A549 (cell line): ENCODE measurements around the gene GOLGA8B. TPM values are rescaled to one million over a fixed set of nuclear protein-coding genes. Genes with fewer than 3 reads are reported as not detected.
A peak's percentile ranks its signal among the peaks of the same experiment; 100 is the strongest.
"Not testable (repeated sequence)": the region's sequence is repeated elsewhere in the genome, so short reads cannot be mapped to it uniquely, and the experiment has no call there.

Experiments
- ATAC-seq, 2 experiments: fragments of 200-7000 bp in 1 of 2; fragments of >200 bp in 1 of 2; cut with Nextera tagmentation in 1 of 2; cut with Tn5 transposase in 1 of 2; 3 replicates each; pipeline versions ENCODE4 v1.8.0 to v1.9.1; 2018 to 2020; ENCODE audit warnings: mild to moderate bottlenecking in 1 of 2, moderate library complexity in 1 of 2
- CTCF ChIA-PET: fragments of 300-600 bp; sonication (Branson Sonifier 250); formaldehyde crosslinking; extraction: SDS; loops from one replicate; lab custom pipeline; 2021; ENCODE audit warnings: antibody characterized with exemption, inconsistent platforms; lab: Yijun Ruan, JAX
- POLR2A ChIA-PET: fragments of 350-600 bp; formaldehyde crosslinking; extraction: SDS; loops from one replicate; lab custom pipeline; 2021; ENCODE audit warnings: antibody characterized with exemption, inconsistent platforms; lab: Yijun Ruan, JAX
- DNase-seq, 2 experiments: peaks; one replicate each; pipeline versions ENCODE4 v3.0.0 to v3.0.0-alpha.2; 2011 to 2016; ENCODE audit warnings: low read depth in 1 of 2, low spot score in 1 of 2
- FAIRE-seq: peaks from 2 replicates; lab custom pipeline; 2011; peaks lifted over from hg19 to GRCh38; lab: Jason Lieb, UNC
- H3K27ac ChIP-seq, 2 experiments: fragments of >200 bp; sonication (Bioruptor Twin); formaldehyde crosslinking; 3 replicates each; pipeline ENCODE4 v1.5.1; 2016 to 2017
- H3K4me1 ChIP-seq: fragments of >200 bp; sonication (Bioruptor Twin); formaldehyde crosslinking; 3 replicates; pipeline ENCODE4 v1.6.1; 2016
- H3K4me2 ChIP-seq: fragments of >200 bp; sonication (Bioruptor Twin); formaldehyde crosslinking; 3 replicates; pipeline ENCODE4 v1.6.1; 2016
- H3K4me3 ChIP-seq: fragments of >200 bp; sonication (Bioruptor Twin); formaldehyde crosslinking; 3 replicates; pipeline ENCODE4 v1.5.1; 2016
- H3K9me3 ChIP-seq: fragments of >200 bp; sonication (Bioruptor Twin); formaldehyde crosslinking; 3 replicates; pipeline ENCODE4 v1.6.1; 2016
- WGBS: methylation state at CpG from one replicate; pipeline ENCODE4 v1.1.6; 2017; ENCODE audit errors: missing lambda C conversion rate; 5-methylcytosine and 5-hydroxymethylcytosine counted together
- polyA plus RNA-seq, 4 experiments: library from polyadenylated mRNA; depleted of rRNA in 3 of 4; stranded (reverse); fragments of >200 nt; fragmentation: RNase III in 1 of 4; extraction: RNeasy Plus Mini Kit Qiagen cat#74134 plus additional on column Dnase treatment in 1 of 4; gene quantifications; 2 replicates in 3 of 4; 3 replicates in 1 of 4; pipeline ENCODE4 v1.2.3, GENCODE V29; 2011 to 2017

GOLGA8B gene
- polyA plus RNA-seq, 2 of the 4 experiments (the other 2 are of a cell fraction), result 38.1 to 49.0 TPM

GRCh38 chr15:34572019-34572641, 11.3 kb downstream of the GOLGA8B start:
- FAIRE-seq, H3K9me3 ChIP-seq, ATAC-seq, H3K4me3 ChIP-seq, H3K4me1 ChIP-seq, CTCF ChIA-PET, H3K4me2 ChIP-seq, DNase-seq, POLR2A ChIA-PET, H3K27ac ChIP-seq: not testable (repeated sequence)
- 88% methylated on average over 13 of the region's 13 CpGs for WGBS

GRCh38 chr15:34569670-34570396, 13.6 kb downstream of the GOLGA8B start:
- DNase-seq, CTCF ChIA-PET, H3K4me3 ChIP-seq, ATAC-seq, H3K4me1 ChIP-seq, H3K9me3 ChIP-seq, H3K27ac ChIP-seq, H3K4me2 ChIP-seq, POLR2A ChIA-PET, FAIRE-seq: not testable (repeated sequence)
- 83% methylated on average over 2 of the region's 4 CpGs for WGBS

- H3K9me3 ChIP-seq, H3K4me2 ChIP-seq, FAIRE-seq, H3K4me1 ChIP-seq, H3K27ac ChIP-seq, H3K4me3 ChIP-seq, POLR2A ChIA-PET, ATAC-seq, CTCF ChIA-PET, DNase-seq: not testable (repeated sequence)
- WGBS, result 76% methylated on average over 6 of the region's 12 CpGs
Observed at GRCh38 chr15:34567174-34567573, 16.3 kb downstream of the GOLGA8B start.

GRCh38 chr15:34564711-34565110, 18.7 kb downstream of the GOLGA8B start:
- POLR2A ChIA-PET, ATAC-seq, H3K4me3 ChIP-seq, H3K4me2 ChIP-seq, CTCF ChIA-PET, DNase-seq, H3K9me3 ChIP-seq, H3K4me1 ChIP-seq, FAIRE-seq, H3K27ac ChIP-seq: not testable (repeated sequence)
- WGBS, result 87% methylated on average over 4 of the region's 5 CpGs

- H3K4me3 ChIP-seq, POLR2A ChIA-PET, DNase-seq, H3K4me1 ChIP-seq, FAIRE-seq, ATAC-seq, H3K9me3 ChIP-seq, CTCF ChIA-PET, H3K4me2 ChIP-seq, H3K27ac ChIP-seq: not testable (repeated sequence)
- 28% methylated on average over 3 of the region's 6 CpGs for WGBS
Observed at GRCh38 chr15:34560814-34561213, 22.6 kb downstream of the GOLGA8B start.

- H3K4me3 ChIP-seq, H3K4me2 ChIP-seq, FAIRE-seq, H3K27ac ChIP-seq, POLR2A ChIA-PET, CTCF ChIA-PET, DNase-seq, ATAC-seq, H3K4me1 ChIP-seq, H3K9me3 ChIP-seq: not testable (repeated sequence)
- 95% methylated on average over 5 of the region's 5 CpGs for WGBS
Observed at GRCh38 chr15:34559764-34560163, 23.7 kb downstream of the GOLGA8B start.

- no CpG with 5 or more reads among the region's 7 CpGs for WGBS
- CTCF ChIA-PET, DNase-seq, H3K4me1 ChIP-seq, H3K4me3 ChIP-seq, H3K9me3 ChIP-seq, H3K4me2 ChIP-seq, ATAC-seq, H3K27ac ChIP-seq, FAIRE-seq, POLR2A ChIA-PET: not testable (repeated sequence)
Observed at GRCh38 chr15:34555162-34555561, 28.3 kb downstream of the GOLGA8B start.

- DNase-seq, H3K27ac ChIP-seq, CTCF ChIA-PET, H3K4me3 ChIP-seq, H3K9me3 ChIP-seq, H3K4me1 ChIP-seq, POLR2A ChIA-PET, FAIRE-seq, H3K4me2 ChIP-seq: not testable (repeated sequence)
- WGBS, result no CpG with 5 or more reads among the region's 9 CpGs
- 0 out of 6 replicates have a peak, but pooled peaks of 1 of the 2 experiments have one; percentile 17 for ATAC-seq
Observed at GRCh38 chr15:34554716-34555115, 28.7 kb downstream of the GOLGA8B start.

- H3K4me2 ChIP-seq, H3K9me3 ChIP-seq, CTCF ChIA-PET, H3K27ac ChIP-seq, H3K4me1 ChIP-seq, FAIRE-seq, H3K4me3 ChIP-seq, DNase-seq, POLR2A ChIA-PET: not testable (repeated sequence)
- 81% methylated on average over 3 of the region's 5 CpGs for whole genome bisulfite sequencing
- peak; percentile 49 to 53; a peak in 4 of 6 replicates for ATAC-seq
Observed at GRCh38 chr15:34554126-34554525, 29.3 kb downstream of the GOLGA8B start.

- DNase-seq, H3K9me3 ChIP-seq, H3K4me1 ChIP-seq, H3K4me3 ChIP-seq, CTCF ChIA-PET, POLR2A ChIA-PET, ATAC-seq, H3K4me2 ChIP-seq, H3K27ac ChIP-seq: not testable (repeated sequence)
- no CpG with 5 or more reads among the region's 3 CpGs for WGBS
- FAIRE-seq, result peak; percentile 36
Observed at GRCh38 chr15:34550129-34550528, 33.3 kb downstream of the GOLGA8B start.

- peak; percentile 28 for FAIRE-seq
- POLR2A ChIA-PET, H3K4me1 ChIP-seq, DNase-seq, H3K4me3 ChIP-seq, H3K4me2 ChIP-seq, CTCF ChIA-PET, ATAC-seq, H3K9me3 ChIP-seq, H3K27ac ChIP-seq: not testable (repeated sequence)
- no CpG with 5 or more reads among the region's 4 CpGs for WGBS
Observed at GRCh38 chr15:34549381-34549809, 34.1 kb downstream of the GOLGA8B start.
